Parathyroid adenoma (tissue), 2 donors: ENCODE results near the gene GNPAT.
A peak's percentile ranks its signal among the peaks of the same experiment; 100 is the strongest.
"Not testable (repeated sequence)": the region's sequence is repeated elsewhere in the genome, so short reads cannot be mapped to it uniquely, and the experiment has no call there.

Source experiments
- H2AFZ ChIP-seq: fragments of 300-600 bp; sonication (generic); one replicate; pipeline ENCODE4 v1.7.0; 2017; ENCODE audit warnings: antibody characterized with exemption, mild to moderate bottlenecking
- H3K27ac ChIP-seq: fragments of 300-600 bp; sonication (generic); one replicate; pipeline ENCODE4 v1.7.0; 2017
- H3K27me3 ChIP-seq: fragments of 300-600 bp; sonication (generic); one replicate; pipeline ENCODE4 v1.7.0; 2017; ENCODE audit warnings: low read length; ENCODE audit not compliant: control insufficient read depth, insufficient read depth
- H3K36me3 ChIP-seq: fragments of 300-600 bp; sonication (generic); one replicate; pipeline ENCODE4 v1.7.0; 2017; ENCODE audit warnings: low read length; ENCODE audit not compliant: control insufficient read depth, insufficient read depth
- H3K4me1 ChIP-seq: fragments of 300-600 bp; sonication (generic); one replicate; pipeline ENCODE4 v1.7.0; 2017; ENCODE audit warnings: control low read depth
- H3K4me2 ChIP-seq: fragments of 300-600 bp; sonication (generic); one replicate; pipeline ENCODE4 v1.7.0; 2017; ENCODE audit warnings: low read length
- H3K4me3 ChIP-seq: fragments of 300-600 bp; sonication (generic); one replicate; pipeline ENCODE4 v1.7.0; 2017; ENCODE audit warnings: low read depth, low read length
- H3K79me2 ChIP-seq: fragments of 300-600 bp; sonication (generic); one replicate; pipeline ENCODE4 v1.7.0; 2017; ENCODE audit warnings: control low read depth
- H3K9ac ChIP-seq: fragments of 300-600 bp; sonication (generic); one replicate; pipeline ENCODE4 v1.7.0; 2017; ENCODE audit warnings: mild to moderate bottlenecking
- H3K9me3 ChIP-seq: fragments of 300-600 bp; sonication (generic); one replicate; pipeline ENCODE4 v1.7.0; 2017; ENCODE audit warnings: low read length; ENCODE audit not compliant: control insufficient read depth
- TF ChIP-seq, protein P1 (sequence below): fragments of 300-600 bp; sonication (generic); IDR thresholded peaks from one replicate; pipeline ENCODE4 v1.7.0; 2017; ENCODE audit warnings: antibody characterized with exemption, mild to moderate bottlenecking
- donor health status: primary hyperparathyroidism.

Gene GNPAT

DNA sequence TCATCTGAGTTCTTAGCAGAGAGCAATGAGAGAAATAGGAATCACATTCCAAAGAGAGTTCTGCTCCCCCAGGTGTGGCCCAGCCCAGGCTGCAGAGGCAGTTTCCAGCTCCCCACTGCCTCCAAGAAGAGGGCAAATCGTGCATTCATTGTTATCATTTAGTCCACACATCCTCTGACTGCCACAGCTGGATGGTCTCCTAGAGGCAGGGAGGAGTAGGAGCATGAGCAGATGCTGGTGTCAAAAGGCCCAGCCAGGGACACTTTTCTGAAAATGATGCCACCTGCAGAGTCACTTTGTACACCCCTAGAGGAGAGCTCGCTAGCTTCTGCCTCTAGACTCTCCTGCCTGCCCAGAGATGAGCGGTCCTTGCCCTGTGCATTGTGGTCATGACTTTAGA is 33.6 kb upstream of the GNPAT start:
- no peak overlapping the region for H3K27ac ChIP-seq
- H3K36me3 ChIP-seq, result no peaks in the 10 kb centered on the region
- no peak overlapping the region for H3K4me2 ChIP-seq
- H2AFZ ChIP-seq, result no peak overlapping the region
- no peaks in the 10 kb centered on the region for H3K79me2 ChIP-seq
- no peaks in the 10 kb centered on the region for H3K9me3 ChIP-seq
- H3K4me1 ChIP-seq, result no peaks in the 10 kb centered on the region
- H3K27me3 ChIP-seq, result no peaks in the 10 kb centered on the region
- no peak overlapping the region for H3K9ac ChIP-seq
- H3K4me3 ChIP-seq, result no peak overlapping the region
- TF ChIP-seq, protein P1, sequence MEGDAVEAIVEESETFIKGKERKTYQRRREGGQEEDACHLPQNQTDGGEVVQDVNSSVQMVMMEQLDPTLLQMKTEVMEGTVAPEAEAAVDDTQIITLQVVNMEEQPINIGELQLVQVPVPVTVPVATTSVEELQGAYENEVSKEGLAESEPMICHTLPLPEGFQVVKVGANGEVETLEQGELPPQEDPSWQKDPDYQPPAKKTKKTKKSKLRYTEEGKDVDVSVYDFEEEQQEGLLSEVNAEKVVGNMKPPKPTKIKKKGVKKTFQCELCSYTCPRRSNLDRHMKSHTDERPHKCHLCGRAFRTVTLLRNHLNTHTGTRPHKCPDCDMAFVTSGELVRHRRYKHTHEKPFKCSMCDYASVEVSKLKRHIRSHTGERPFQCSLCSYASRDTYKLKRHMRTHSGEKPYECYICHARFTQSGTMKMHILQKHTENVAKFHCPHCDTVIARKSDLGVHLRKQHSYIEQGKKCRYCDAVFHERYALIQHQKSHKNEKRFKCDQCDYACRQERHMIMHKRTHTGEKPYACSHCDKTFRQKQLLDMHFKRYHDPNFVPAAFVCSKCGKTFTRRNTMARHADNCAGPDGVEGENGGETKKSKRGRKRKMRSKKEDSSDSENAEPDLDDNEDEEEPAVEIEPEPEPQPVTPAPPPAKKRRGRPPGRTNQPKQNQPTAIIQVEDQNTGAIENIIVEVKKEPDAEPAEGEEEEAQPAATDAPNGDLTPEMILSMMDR, result no peak

DNA sequence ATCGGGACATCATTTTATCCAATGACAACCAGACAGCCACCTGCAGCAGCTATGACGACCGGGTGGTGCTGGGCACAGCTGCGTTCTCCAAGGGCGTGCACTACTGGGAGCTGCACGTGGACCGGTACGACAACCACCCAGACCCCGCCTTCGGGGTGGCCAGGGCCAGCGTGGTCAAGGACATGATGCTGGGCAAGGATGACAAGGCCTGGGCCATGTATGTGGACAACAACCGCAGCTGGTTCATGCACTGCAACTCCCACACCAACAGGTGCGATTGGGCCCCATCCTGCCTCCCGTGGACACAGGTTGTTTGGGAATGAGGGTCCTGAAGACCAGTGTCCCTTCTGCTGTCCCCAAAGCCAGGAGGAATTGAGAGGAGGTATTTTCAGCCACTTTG is 32.0 kb upstream of the GNPAT start:
- Histone ChIP-seq H3K4me3 (no peak overlapping the region), H3K27me3 (no peaks in the 10 kb centered on the region), H2AFZ (no peak overlapping the region), H3K36me3 (no peaks in the 10 kb centered on the region), H3K4me1 (no peaks in the 10 kb centered on the region), H3K9me3 (no peaks in the 10 kb centered on the region), H3K4me2 (no peak overlapping the region), H3K79me2 (no peaks in the 10 kb centered on the region), H3K9ac (no peak overlapping the region), H3K27ac (no peak overlapping the region)
- TF ChIP-seq, protein P1, result no peak

DNA sequence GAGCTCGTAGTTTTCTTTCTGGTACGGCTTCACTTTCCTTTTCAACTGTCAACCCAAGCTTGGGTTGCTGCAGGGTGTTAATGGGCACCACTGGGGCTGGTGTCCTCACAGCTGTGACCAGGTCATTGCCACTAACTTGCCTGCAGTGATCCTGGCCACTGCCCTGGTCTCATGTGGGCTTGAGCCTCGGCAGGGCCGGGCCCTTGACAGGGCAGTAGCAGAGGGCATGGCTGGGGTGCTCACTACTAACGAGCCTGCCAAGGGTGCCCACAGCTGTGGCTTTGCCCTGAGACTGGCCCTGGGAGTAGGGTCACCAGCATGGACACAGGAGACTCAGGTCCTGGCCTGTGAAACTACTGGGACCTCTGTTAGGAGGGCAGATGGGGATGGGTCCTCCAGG is 31.5 kb upstream of the GNPAT start:
- Histone ChIP-seq H3K36me3 (no peaks in the 10 kb centered on the region), H3K9ac (no peak overlapping the region), H3K27me3 (no peaks in the 10 kb centered on the region), H3K4me3 (no peak overlapping the region), H3K9me3 (no peaks in the 10 kb centered on the region), H3K27ac (no peak overlapping the region), H2AFZ (no peak overlapping the region), H3K79me2 (no peaks in the 10 kb centered on the region), H3K4me1 (no peaks in the 10 kb centered on the region), H3K4me2 (no peak overlapping the region)
- TF ChIP-seq, protein P1, result no peak

DNA sequence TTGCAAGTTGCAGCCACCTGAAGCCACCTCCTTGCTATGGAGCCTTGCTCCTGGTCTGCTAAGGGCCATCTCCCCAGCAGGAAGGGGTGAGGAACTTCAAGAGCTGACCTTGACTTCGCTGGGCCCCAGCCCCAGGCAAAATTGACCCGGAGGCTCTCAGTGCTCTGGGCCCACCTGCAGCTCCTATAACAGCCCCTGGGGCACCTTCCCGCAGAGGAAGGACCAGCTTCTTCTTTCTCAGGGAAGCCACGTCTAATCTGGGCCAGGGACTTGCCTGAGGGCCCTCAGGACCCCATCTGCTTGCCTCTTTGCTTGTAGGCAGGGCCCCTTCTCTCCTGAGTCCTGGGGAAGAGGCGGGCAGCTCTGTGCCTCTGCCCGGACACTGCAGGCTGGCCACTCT is 30.9 kb upstream of the GNPAT start:
- Histone ChIP-seq H3K9me3 (no peaks in the 10 kb centered on the region), H3K4me2 (no peak overlapping the region), H3K9ac (no peak overlapping the region), H3K36me3 (no peaks in the 10 kb centered on the region), H3K4me1 (no peaks in the 10 kb centered on the region), H2AFZ (no peak overlapping the region), H3K27me3 (no peaks in the 10 kb centered on the region), H3K27ac (no peak overlapping the region), H3K4me3 (no peak overlapping the region), H3K79me2 (no peaks in the 10 kb centered on the region)
- TF ChIP-seq, protein P1, result no peak

DNA sequence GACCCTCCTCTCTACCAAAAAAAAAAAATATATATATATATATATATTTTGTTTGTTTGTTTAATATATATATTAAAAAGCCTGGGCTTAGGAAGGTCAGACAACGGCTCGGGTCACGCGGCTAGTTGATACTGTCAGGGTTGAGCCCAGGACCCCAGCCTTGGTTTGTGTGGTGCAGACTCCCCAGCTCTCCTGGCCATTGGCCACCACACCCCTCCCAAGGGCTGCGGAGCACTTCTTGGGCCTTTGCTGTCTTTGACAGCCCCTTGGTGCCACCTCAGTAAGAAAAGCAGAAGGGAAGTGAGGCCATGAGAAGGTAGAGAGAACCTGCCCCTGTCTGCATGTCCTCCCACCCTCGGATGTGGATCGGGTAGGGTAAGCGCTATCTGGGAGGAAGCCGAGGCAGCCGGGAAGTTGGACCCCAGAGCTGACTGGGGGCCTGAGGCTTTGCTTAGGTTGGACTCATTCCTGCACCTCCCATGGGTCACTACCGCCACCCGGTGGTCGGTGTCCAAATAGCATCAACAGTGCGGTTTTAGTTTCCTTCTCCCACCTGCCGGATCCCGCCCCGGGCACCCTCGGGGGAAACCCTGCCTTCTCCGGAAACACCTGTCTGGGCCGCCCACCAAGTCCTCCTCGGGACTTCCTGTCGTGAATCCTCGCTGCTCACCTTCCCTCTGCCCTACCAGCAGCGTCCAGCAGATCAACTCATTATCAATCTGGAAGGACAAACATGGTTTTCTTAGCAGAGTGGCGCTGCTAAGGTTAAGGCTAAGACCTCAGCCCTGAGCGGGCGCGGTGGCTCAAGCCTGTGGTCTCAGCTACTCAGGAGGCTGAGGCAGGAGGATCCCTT is 29.8 kb upstream of the GNPAT start:
- H3K4me3 ChIP-seq, result peak overlapping the region; percentile 52
- TF ChIP-seq, protein P1, result peak; percentile 75
- H2AFZ ChIP-seq, result peak overlapping the region; percentile 58
- H3K4me1 ChIP-seq, result no peaks in the 10 kb centered on the region
- H3K27me3 ChIP-seq, result no peaks in the 10 kb centered on the region
- H3K9ac ChIP-seq, result no peak overlapping the region
- peak overlapping the region; percentile 82 for H3K4me2 ChIP-seq
- no peak overlapping the region for H3K27ac ChIP-seq
- no peaks in the 10 kb centered on the region for H3K9me3 ChIP-seq
- no peaks in the 10 kb centered on the region for H3K79me2 ChIP-seq
- H3K36me3 ChIP-seq, result no peaks in the 10 kb centered on the region

DNA sequence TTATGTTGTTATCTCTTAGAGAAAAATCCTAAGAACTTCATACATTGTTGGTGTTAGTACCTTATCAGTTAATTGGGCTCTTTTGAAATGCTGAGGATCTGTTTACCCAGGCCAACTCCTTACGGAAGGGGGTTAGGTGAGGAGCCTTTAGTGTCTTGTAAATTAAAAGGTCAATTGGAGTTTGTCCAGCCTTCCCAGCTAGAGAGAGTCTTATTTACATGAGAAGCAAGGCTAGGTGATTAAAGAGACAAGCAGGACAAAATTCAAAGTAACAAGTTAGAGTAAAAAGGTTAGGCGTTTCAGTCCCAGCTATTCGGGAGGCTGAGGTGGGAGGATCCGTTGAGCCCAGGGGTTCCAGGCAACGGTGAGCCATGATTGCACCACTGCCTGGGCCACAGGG is 28.7 kb upstream of the GNPAT start:
- H3K4me1 ChIP-seq, H3K9me3 ChIP-seq, H3K36me3 ChIP-seq, H3K79me2 ChIP-seq, H3K27me3 ChIP-seq, H3K27ac ChIP-seq, H3K9ac ChIP-seq, H3K4me3 ChIP-seq, H3K4me2 ChIP-seq, H2AFZ ChIP-seq: not testable (repeated sequence)
